Right renal cortex interstitium (tissue), 3 donors: Measurements from ENCODE around the gene SEMA3G. TPM values are rescaled to one million over a fixed set of nuclear protein-coding genes. Genes with fewer than 3 reads are reported as not detected.

ENCODE experiments used
- DNase-seq, 3 donors: peaks; one replicate each; pipeline ENCODE4 v3.0.0-alpha.2; 2013; ENCODE audit warnings: low read depth in 3 of 3, low spot score in 2 of 3
- polyA plus RNA-seq, 3 donors: library from polyadenylated mRNA; unstranded; fragments of 120-200 nt; gene quantifications; one replicate each; pipeline ENCODE4 v1.2.1, GENCODE V29; 2013; ENCODE audit not compliant: insufficient read length in 3 of 3

The SEMA3G gene
- polyA plus RNA-seq, 3 donors: 27.2 to 31.3 (median 29.1) TPM

DNA sequence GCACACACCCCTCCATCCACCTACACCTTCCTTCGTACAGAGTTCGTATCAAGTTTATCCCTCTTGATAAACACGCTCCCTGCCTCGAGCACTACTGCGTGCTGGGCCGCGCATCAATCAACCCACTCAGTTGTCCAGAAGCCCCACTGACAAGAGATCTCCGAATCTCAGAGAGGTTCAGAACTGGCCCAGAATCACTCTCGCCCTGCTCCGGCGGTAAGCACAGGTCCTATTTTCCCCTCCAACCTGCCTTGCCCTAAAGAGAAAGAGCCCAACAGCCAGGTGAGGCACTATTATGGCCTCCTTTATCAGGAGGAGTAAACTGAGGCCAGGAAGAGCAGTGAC lies 10.0 kb upstream of the SEMA3G start:
- no peak for DNase-seq

DNA sequence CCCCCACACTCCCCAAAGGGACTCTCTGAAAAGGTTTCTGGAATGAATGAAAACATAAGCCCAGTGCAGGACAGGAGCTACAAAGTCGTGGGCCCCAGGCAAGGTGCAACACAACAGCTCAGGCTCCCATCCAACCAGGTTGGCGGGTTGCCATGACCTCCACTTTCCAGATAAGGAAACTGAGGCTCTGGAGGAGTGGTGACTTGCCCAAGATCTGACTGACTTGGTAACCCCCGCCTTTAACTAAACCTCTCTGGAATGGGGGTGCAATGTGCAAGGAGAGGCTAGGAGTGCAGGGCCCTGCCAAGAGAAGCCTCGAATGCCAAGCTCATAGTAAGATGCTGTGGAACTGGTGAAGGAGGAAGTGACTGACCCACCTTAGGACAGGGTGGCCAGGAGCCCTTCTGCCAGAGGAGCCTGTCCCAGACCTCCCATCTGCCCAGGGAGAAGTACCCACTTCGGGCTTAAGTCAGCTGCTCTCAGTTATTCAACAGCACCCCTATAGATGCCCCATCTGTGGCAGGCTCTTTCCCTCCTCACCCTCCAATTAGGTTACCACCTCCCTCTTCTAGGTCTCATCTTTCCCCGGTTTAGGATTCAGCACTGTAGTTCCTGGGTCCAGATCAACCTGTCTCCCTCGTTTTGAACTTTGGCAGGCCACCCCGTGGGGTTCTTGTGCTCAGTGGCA lies 9.5 kb upstream of the SEMA3G start:
- DNase-seq: no peak

DNA sequence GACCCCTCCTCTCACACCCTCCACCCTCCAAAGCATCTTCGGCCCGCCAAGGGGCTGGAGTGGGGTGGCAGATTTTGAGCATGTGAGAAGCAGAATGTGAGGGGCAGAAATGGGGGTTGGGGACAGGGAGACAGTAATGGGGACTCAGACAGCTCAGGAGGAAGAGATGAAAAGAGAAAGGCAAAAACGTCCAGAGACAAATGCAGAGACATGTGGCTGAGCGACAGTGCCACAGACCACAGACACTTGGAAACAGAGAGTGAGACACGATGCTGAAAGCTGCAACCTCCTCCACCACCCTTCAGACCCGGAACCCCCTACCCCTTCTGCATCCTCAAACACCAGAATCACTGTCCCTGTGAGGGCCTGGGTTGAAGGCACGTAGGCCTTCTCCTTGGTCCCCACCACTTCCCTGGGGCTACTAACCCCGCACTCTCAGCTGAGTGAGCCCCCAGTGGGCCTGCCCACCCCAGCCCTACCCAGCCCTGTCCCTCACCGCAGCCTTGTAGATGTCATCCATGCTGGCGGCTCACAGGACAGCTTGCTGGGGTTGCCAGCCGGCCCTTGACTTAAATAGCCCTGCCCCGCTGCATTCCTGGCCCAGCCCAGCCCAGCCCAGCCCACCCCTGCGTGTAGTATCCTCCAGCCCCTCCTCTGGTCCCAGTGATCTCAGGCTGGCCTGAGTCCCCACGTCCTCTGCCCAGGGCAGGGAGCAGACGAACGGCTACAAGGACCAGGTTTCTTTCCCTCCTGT lies 8.8 kb upstream of the SEMA3G start, which contains the start of gene TNNC1:
Gene TNNC1 (minus strand): TSS at position 546 of the 754 bp plus-strand sequence. CDS start 26 bp downstream, at position 520.
- DNase-seq: no peak

DNA sequence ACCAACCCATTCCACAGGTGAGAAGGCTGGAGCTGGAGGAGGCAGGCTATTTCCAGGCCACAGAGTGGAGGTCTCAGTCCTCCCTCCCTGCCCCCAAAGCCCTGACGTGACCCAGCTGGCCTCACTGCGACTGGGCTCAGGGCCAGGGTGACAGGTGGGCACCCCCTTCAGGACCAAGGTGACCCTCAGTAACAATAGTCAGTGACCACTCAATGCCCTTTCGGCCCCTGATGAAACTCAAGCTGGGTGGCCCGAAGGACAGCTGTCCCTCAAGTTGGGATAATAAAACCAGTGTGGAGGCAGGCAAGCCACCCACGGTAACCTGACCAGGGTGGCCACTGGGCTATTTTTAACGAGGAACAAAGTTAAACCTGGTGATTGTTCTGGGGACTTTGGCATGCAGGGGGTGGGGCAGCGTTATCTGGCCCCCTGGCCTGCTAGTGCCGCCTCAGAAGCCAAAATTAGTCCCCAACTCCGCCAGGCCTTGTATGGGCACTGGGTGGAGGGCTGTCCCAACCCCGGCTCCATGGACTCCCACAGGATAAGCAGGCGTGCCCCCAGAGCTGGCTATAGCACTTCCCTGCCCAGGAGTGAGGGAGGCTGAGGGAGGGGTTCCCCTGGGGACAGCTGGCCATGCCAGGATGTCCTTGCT lies 7.8 kb upstream of the SEMA3G start:
- DNase-seq: no peak

DNA sequence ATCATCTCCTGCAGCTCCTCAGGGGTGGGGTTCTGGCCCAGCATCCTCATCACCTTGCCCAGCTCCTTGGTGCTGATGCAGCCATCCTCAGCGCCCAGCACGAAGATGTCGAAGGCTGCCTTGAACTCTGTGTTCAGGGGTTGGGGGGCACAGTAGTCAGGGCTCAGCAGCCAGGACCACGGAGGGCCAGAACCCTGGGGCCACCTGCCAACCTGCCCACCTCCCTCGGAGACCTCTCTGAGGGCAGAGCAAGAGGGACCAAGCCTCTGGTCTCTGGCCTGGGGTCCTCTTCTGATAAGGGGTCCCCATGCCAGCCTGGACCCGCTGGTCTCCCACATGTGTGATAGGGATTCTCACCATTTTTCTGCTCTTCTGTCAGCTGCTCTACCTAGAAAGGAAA lies 7.2 kb upstream of the SEMA3G start:
- no peak for DNase-seq

DNA sequence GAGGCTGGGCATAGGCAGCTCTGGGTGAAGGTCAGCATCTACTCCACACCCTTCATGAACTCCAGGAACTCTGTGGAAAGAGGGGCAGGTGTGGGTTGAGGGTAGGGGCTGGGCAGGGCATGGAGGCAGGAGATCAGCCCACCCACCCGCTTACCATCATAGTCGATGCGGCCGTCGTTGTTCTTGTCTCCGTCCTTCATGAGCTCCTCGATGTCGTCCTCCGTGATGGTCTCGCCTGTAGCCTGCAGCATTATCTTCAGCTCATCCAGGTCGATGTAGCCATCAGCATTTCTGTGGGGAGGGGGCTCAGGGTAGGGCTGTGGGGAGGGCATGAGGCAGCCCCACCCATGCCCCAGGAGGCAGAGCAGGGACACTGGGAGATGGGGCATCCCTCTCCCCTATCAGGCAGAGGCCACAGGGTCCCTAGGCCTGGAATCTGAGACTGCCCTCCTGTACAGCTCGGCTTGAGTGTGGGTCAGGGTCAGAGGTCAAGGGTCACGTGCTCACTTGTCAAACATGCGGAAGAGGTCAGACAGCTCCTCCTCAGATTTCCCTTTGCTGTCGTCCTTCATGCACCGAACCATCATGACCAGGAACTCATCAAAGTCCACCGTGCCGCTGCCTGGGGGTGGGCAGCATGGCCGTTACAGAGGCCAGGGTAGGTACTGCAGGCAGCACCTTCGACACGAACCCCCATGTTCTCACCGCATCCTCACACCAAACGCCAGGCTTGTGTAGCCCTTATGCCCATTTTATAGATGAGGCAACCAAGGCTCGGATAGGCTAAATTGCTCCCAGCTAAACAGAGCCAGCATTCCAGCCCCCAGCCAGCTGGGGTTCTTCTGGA lies 6.6 kb upstream of the SEMA3G start:
- no peak for DNase-seq

DNA sequence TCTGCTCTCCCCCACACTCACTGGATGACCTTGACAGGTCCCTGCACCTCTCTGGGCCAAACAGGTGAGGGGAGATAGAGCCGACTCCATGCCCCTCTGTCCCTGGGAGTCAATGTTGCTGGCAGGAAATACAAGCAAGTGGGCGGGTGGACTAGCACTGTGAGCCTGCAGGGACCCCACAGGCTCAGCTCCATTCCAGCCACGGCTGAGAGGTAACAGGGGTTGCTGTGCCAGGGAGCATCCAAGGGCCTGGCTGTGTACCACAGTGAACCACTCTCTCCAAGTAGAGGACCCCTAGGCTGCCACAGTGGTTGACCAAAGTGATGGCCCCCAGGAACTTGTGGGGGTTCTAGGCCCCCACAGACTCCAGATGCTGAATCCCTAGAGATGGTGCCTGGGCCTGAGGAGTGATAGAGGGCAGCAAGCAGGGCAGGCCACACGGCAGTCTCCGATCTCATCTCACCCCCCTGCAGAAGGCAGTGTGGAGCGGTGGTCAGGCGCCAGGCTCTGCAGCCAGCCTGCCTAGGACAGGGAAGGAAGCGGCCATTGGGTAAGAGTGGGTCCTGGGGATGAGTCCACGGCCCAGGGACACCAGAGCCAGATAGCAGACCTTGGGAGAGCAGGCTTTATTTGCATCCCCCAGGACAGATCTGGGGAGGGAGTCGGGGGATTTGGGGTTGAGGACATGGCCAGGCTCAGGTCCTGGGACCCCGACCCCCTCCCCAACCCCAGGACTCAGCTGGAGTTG lies 5.8 kb upstream of the SEMA3G start:
- no peak for DNase-seq

DNA sequence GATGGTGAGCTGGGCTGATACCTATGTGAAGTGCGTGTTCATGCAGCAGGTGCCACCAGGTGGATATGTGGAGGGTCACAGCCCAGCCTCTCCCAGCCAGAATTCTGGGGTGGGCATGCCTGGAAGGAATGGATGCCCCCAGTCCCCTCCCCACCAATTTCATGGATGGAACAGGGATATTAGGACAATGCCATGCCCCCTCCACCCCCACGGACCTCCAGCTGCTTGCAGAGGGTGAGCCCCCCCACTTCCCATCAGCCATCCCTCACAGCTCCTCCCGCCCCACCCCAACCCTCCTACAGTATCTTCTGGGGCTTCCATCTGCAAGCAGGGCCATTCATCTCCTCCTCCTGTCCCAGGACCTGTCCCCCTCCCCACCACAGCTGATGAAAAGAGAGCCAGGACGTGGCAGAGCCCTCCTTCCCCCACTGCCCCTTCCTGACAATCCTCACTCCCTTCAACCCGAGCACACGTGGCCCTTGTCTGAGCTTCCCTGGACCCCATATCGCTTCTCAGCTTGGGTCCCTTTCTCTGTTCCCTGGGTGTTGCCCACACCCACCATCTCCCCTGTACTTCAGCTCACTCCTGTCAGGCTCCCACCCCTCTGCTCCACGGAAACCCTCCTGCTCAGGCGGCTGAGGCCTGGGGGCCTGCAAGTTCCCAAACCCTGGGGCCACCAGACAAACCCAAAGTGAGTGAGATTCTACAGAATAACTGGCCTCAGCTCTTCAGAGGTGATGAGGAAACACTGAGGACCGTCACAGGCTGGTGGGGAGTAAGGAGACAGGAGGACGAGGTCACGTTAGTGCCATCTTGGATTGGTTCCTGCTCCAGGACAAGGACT lies 2.8 kb upstream of the SEMA3G start:
- no peak for DNase-seq

DNA sequence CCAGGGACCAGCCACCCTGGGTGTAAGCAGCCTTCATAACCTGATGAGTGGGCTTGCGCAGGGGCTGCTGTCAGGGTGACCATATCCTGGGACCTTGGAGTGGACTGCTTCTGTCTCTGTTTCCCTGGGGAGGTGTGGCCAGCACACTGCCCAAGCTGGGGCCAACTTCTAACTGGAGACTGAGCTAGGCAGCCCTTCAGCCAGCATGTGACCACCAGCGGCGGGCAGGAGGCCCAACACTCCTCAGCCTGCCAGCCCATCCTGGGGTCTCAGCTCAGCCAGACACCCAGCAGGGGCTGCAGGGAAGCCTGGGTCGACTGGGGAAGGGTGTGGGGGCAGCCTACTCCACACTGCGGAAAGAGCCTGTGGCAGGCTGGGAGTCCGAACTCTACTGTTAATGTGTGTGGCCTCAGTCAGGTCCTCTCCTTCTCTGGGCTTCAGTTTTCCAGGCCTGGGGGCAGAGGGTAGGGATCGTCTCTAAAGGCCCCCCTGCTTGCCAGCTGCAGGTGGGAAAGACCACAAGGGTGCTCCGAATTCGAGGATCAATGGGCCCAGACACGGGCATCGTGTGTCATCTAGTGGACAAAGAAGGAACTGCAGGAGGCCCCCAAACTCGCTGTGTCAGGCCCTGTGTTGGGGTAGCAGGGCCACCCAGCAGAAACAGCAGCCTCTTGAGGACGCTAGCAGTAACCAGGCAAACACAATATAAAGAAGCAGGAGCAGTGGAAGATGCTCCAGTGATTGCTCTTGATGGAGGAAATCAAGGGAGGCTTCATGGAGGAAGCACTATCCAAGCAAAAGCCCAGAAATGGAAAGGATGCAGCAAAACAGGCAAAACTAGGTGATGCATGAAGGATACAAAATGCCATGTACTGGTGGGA lies 2.0 kb upstream of the SEMA3G start:
- no peak for DNase-seq

DNA sequence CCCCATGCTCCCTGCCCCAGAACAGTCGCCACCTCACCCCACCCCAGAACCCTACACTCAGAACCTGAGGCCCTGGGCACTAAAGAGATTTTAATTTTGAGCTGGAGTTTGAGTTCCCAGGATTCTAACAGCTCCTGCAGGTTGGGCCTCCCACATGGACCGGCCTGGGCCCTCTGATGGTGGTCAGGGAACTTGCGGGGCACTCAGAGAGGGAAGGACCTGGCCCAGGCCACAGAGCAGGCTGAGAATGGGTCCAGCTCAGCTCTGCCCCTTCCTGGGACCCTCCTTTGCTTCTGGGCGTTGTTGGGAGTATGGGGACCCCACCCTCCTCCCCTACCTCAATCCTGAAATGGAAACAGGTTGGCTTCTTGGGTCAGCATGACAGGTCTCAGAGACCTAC lies 1.1 kb upstream of the SEMA3G start:
- no peak for DNase-seq

DNA sequence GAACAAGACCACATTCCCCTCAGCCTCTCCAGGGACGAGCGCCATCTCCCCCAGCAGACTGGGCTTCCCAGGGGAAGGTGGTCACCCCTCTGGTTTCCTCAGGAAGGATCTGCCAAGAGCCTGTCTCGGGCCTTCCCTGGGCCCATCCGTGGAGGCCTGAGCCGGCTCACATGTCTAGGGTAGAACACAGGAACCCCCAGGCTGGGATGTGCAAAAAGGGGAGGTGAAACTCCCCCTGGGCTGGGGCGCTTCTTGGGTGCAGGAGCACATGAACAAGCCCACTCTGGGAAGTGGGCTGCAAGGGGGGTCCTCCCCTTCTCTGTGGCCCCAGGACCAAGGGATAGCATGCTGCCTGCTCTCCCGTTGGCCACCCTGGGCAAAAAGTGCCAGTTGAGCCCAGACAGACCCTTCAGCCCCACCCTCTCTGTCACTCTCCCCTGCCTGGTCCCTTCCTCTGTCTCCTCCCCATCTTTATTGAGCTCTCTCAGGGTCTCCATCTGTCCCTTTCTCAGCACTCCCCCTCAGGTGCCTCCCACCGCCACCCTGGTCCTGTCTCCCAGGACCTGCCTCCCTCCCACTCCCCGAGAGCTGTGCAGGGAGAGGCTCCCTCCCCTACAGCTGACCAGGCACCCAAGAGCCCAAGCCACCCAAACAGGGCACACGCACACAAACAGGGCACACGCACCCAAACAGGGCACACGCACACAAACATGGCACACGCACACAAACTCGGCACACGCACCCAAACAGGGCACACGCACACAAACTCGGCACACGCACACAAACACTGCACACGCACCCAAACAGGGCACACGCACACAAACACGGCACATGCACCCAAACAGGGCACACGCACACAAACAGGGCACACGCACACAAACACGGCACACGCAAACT lies 864 bp downstream of the SEMA3G start:
- no peak for DNase-seq

DNA sequence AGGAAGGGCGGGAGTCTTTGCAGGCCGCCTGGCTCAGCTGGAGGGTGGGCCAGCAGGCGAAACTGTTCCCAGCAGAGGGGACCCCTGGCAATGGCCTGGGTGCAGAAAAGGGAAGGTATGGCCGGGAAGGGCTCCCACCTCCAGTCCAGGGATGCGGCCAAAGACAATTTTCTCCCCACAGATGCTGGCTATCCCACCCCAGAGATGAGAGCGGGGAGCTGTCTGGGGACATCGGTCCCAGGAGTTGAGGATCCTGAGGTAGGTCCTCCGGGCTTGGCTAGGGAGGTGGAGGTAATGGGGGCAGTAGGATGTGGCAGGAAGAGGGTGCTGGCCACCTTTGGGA lies 1.7 kb downstream of the SEMA3G start:
- DNase-seq: no peak

DNA sequence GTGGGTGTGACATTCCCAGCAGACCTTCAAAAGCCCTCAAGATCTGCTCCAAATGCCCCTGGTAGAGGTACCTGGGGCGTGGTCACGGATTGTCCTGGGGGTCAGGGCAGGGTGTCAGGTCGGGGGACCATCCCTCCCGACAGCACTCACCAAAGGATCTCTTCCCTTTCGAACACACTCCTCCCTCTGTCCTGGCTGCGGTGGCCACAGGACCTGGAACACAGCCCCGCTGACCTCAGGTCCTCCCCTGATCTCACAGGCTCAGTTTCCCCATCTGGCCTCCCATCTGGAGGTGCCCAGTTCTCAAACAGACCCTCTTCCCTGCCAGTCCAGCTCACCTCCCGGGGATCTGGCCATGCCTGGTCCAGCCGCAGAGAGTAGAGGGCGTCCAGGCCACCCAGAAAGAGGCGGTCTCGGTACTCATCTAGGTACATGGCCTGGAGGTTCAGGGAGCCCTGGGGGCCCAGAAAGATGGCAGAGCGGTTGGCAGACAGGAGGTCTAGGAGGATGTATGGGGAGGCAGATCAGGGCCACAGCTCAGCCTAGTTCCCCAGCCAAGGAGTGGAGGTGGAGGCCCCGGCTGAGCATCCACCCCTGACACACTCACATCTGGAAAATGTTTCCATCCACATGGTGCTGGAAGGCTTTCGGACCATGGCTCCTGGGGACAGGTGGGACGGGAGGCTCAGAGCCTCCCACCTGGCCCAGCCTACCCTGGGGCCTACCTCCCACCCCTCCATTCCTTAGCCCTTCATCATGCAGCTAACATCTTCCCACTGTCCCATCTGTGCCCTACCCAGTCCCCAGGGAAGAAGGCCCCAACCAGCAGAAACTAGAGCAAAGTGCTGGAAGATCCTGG lies 2.3 kb downstream of the SEMA3G start:
- DNase-seq: no peak

DNA sequence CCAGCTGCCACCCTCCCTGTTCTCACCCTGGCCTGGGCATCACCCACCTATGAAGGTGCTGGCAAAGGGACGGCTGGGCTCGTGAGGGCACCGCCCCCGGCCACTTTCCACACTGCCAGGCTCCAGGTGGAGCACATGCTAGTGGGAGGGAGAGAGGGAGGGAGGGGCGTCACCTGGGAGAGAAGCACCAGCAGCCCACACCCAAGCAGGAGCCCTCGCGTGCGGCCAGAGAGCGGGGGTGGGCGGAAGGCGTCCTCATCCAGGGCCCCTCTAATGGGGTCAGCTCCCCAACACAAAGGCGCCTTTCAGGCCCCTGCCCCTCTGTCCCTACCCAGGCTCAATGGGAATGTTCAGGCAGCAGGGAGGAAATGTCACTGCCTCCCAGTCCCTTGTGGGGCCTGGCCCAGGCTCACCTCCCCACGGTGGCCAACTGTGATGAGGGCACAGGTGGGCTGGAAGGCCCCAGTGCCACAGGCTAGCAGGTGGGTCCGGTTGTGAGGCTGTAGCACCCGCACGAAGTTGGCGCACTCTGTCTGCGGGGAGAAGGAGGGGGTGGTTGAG lies 3.1 kb downstream of the SEMA3G start:
- DNase-seq: no peak

DNA sequence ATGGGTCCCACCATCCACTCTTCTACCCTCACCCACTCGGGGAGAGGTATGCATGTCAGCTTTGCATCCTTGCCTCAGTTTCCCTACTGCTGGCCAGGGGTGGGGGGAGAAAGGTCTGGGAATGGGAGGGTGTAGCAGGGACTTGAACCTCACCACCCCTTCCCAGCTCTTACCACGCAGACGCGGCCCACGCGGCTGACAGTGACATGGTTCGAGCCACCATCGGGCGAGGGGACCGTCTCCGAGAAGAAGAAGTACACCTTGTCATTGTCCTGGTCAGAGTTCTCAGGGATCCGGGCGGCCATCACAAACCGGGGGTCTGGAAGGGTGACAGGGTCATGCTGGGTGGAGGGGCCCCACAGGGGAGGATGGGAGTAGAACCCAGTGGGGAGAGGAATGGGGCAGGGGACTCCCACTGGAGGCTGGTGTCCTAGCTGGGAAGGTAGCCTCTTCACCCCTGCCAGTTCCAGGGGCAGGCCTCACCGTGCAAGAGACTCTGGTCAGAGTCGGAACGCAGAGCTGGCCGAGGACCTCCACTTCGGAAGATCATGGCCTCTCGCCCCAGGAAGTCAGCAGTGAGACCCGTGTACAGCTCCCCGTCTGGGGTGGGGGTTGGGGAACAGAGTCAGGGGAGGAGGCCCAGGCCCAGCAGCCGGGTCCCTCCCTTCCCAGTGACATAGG lies 3.7 kb downstream of the SEMA3G start:
- DNase-seq: no peak

DNA sequence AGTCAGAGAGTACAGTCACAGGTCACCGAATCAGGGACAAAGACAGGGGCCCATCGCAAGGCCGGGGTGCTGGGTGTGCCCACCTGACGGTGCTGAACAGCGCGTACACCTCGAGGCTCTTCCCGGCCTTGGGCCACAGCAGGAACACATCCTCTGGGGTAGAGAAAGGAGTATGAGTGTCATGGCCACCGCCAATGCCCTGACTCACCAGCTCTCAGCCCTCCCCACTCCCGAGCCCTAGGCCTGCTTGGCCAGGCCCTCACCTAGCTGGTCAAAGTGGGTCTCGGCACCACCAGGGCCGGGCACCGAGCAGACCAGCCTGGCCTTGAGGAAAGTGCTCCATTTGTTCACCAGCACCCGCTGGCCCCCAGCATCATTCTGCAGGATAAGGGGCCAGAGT lies 4.2 kb downstream of the SEMA3G start:
- DNase-seq: no peak
